ENCODE data around the gene FHIT. TPM values are rescaled to one million over a fixed set of nuclear protein-coding genes. Genes with fewer than 3 reads are reported as not detected.
"Not testable (repeated sequence)": the region's sequence is repeated elsewhere in the genome, so short reads cannot be mapped to it uniquely, and the experiment has no call there.

FHIT gene
- total RNA-seq, 4 donors from 2014 or later = 8.8 to 35.6 (median 12.6) TPM

GRCh38 chr3:59809710-59810444 lies 1441.4 kb downstream of the FHIT start:
- peak; percentile 25 to 32 for TF ChIP-seq CTCF (IDR thresholded peaks at IDR 0.05)
- no peak for TF ChIP-seq EP300 (IDR thresholded peaks at IDR 0.05)
- TF ChIP-seq POLR2AphosphoS5 (IDR thresholded peaks at IDR 0.05) = no peak
- TF ChIP-seq POLR2A (IDR thresholded peaks at IDR 0.05) = no peak
- no peaks in the 10 kb centered on the region for H3K27me3 ChIP-seq
- no peaks in the 10 kb centered on the region for H3K36me3 ChIP-seq
- H3K9me3 ChIP-seq = no peaks in the 10 kb centered on the region
- DNase-seq (ENCODE audit: low spot score in 2 of 2) = no peak
- peaks cover 10% of the 10 kb centered on the region for H3K4me1 ChIP-seq
- no peak overlapping the region for H3K4me3 ChIP-seq
- WGBS = 56% methylated on average over 8 of the region's 8 CpGs
- H3K27ac ChIP-seq = no peak overlapping the region

GRCh38 chr3:59809016-59809415 lies 1442.2 kb downstream of the FHIT start:
- H3K27me3 ChIP-seq = no peaks in the 10 kb centered on the region
- H3K36me3 ChIP-seq = no peaks in the 10 kb centered on the region
- no peak for DNase-seq (ENCODE audit: low spot score in 2 of 2)
- no peak overlapping the region for H3K27ac ChIP-seq
- no peak for TF ChIP-seq EP300 (IDR thresholded peaks at IDR 0.05)
- no peak for TF ChIP-seq POLR2AphosphoS5 (IDR thresholded peaks at IDR 0.05)
- TF ChIP-seq POLR2A (IDR thresholded peaks at IDR 0.05) = no peak
- no peak for TF ChIP-seq CTCF (IDR thresholded peaks at IDR 0.05)
- H3K4me1 ChIP-seq = peaks cover 10% of the 10 kb centered on the region
- 81% methylated on average over 4 of the region's 4 CpGs for WGBS
- no peak overlapping the region for H3K4me3 ChIP-seq
- no peaks in the 10 kb centered on the region for H3K9me3 ChIP-seq

DNA sequence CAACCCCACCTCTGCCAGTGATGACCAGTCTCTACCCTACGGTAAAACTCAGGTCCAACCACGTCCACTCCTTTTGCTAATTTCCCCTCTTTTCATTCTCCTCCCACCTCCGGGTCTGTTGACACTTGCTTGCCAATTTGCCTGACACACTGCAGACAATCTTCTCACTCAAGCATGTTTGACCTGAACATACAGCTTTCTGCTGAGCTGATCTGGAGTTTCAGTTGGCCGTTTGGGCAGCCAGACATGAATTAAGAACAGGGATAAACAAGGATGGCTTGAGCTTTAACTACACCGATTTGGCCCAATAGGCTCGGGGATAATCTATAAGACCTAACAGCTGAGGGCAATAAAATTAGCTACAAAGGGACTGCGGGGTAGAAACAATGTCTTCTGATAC lies 1442.8 kb downstream of the FHIT start:
- WGBS = 88% methylated on average over 7 of the region's 7 CpGs
- H3K9me3 ChIP-seq = no peaks in the 10 kb centered on the region
- H3K27ac ChIP-seq = no peak overlapping the region
- TF ChIP-seq CTCF (IDR thresholded peaks at IDR 0.05) (no peak), EP300 (IDR thresholded peaks at IDR 0.05) (no peak), POLR2AphosphoS5 (IDR thresholded peaks at IDR 0.05) (no peak), POLR2A (IDR thresholded peaks at IDR 0.05) (no peak)
- no peaks in the 10 kb centered on the region for H3K27me3 ChIP-seq
- no peaks in the 10 kb centered on the region for H3K36me3 ChIP-seq
- DNase-seq (ENCODE audit: low spot score in 2 of 2) = no peak
- H3K4me3 ChIP-seq = no peak overlapping the region
- peaks cover 10% of the 10 kb centered on the region for H3K4me1 ChIP-seq

- H3K27me3 ChIP-seq = no peaks in the 10 kb centered on the region
- no peak for DNase-seq (ENCODE audit: low spot score in 2 of 2)
- no peak overlapping the region for H3K27ac ChIP-seq
- no peak overlapping the region for H3K4me3 ChIP-seq
- no peaks in the 10 kb centered on the region for H3K9me3 ChIP-seq
- H3K4me1 ChIP-seq = no peaks in the 10 kb centered on the region
- TF ChIP-seq EP300 (IDR thresholded peaks at IDR 0.05) (no peak), CTCF (IDR thresholded peaks at IDR 0.05) (no peak), POLR2AphosphoS5 (IDR thresholded peaks at IDR 0.05) (no peak), POLR2A (IDR thresholded peaks at IDR 0.05) (no peak)
- WGBS = 93% methylated on average over 11 of the region's 11 CpGs
- H3K36me3 ChIP-seq = no peaks in the 10 kb centered on the region
Observed at GRCh38 chr3:59803268-59803667, 1448.0 kb downstream of the FHIT start.

- H3K36me3 ChIP-seq; H3K9me3 ChIP-seq; H3K27ac ChIP-seq; H3K4me1 ChIP-seq; H3K27me3 ChIP-seq; H3K4me3 ChIP-seq; DNase-seq (ENCODE audit: low spot score in 2 of 2): not testable (repeated sequence)
- WGBS = 92% methylated on average over 5 of the region's 5 CpGs
Observed at GRCh38 chr3:59802453-59802852, 1448.8 kb downstream of the FHIT start.

- H3K4me3 ChIP-seq = no peak overlapping the region
- H3K4me1 ChIP-seq = no peaks in the 10 kb centered on the region
- WGBS = 90% methylated on average over 2 of the region's 2 CpGs
- H3K27ac ChIP-seq = no peak overlapping the region
- H3K36me3 ChIP-seq = no peaks in the 10 kb centered on the region
- no peak for DNase-seq (ENCODE audit: low spot score in 2 of 2)
- no peaks in the 10 kb centered on the region for H3K27me3 ChIP-seq
- TF ChIP-seq EP300 (IDR thresholded peaks at IDR 0.05) (no peak), POLR2A (IDR thresholded peaks at IDR 0.05) (no peak), CTCF (IDR thresholded peaks at IDR 0.05) (no peak), POLR2AphosphoS5 (IDR thresholded peaks at IDR 0.05) (no peak)
- no peaks in the 10 kb centered on the region for H3K9me3 ChIP-seq
Observed at GRCh38 chr3:59802045-59802444, 1449.2 kb downstream of the FHIT start.

Measured in suprapubic skin (tissue), 4 donors.